Fibroblast of mammary gland (primary cell): ENCODE data around the gene NRDE2.

Source experiments
- DNase-seq: peaks from one replicate; pipeline ENCODE4 v3.0.0-alpha.2; 2010; ENCODE audit warnings: low read depth
- H3K4me3 ChIP-seq: 2 replicates; pipeline ENCODE4 v1.5.1; 2011; ENCODE audit warnings: low read depth, mild to moderate bottlenecking, low read length, moderate library complexity; ENCODE audit not compliant: control insufficient read depth
- CTCF ChIP-seq: conservative IDR thresholded peaks from 2 replicates; pipeline ENCODE4 v1.5.1; 2011; ENCODE audit warnings: low read depth, low read length, inconsistent platforms; ENCODE audit not compliant: control insufficient read depth, insufficient read depth

NRDE2 gene

DNA sequence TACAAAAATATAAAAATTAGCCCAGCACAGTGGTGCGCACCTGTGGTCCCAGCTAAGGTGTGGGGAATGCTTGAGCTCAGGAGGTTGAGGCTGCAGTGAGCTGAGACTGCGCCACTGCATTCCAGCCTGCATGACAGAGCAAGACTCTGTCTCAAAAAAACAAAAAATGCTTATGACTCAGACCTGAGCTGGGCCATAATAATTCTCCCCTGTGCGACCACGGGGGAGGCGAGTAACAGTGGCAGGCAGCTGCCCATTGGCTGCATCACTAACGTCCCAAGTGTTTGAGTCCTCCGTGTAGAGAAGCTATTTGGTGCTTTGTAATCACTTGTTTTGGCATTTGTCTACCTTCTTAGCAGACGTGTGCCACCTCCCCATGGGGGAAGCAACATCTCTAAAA, 50.5 kb downstream of the NRDE2 start:
- H3K4me3 ChIP-seq, result no peak overlapping the region
- TF ChIP-seq CTCF, result no peak

GRCh38 chr14:90280096-90280495, 51.6 kb downstream of the NRDE2 start:
- H3K4me3 ChIP-seq, result no peak overlapping the region
- no peak for DNase-seq
- TF ChIP-seq CTCF, result no peak

More for the DNA sequence above, 50.5 kb downstream of the NRDE2 start:
- DNase-seq, result peak; percentile 78

DNA sequence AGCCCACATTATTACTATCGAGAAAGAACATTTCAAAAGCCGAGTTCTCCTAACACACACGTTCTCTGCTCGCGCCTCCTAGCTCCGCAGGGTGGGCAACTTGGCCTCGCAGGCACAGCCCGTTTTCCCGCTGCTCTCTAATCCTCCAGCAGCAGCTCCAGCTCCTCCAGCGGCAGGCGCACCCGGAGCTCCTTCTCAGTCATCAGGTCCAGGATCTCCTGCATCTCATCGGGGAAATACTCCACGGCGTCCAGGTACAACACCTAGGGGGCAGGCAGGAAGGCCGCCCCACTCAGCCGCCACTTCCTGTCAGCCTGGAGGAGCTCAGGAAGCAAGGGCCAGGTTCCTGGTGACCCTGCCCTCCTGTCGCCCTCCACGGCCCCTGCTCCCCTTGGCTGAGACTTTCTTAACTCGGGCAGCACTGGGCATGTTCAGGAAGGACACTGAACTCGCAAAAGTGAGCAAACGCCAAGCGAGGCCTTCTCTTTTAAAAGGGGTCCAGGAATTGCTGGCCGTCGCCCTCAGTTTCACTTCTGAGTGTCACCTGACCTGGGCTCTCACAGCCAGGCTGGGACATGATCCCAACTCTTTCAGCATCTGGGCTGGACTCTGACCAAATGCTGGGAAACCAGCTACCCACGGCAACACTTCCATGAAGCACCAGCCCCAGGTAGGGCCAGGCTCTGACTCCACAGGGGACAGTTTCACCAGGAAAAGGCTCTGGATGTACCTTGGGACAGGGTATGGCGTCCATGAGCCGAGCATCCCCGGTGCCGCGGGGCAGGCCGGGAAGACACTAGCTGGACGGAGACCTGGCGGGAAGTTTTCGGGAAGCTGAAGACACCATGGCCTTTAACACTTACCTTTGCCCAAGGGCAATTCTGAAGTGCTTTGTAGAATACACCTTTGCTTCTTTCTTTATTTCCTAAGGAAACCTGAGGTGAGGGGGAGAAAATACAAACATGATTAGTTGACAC, 53.3 kb downstream of the NRDE2 start:
- H3K4me3 ChIP-seq, result no peak overlapping the region
- no peak for TF ChIP-seq CTCF
- no peak for DNase-seq

GRCh38 chr14:90277581-90278198, 54.1 kb downstream of the NRDE2 start:
- DNase-seq, result no peak
- H3K4me3 ChIP-seq, result no peak overlapping the region
- no peak for TF ChIP-seq CTCF

- TF ChIP-seq CTCF, result no peak
- H3K4me3 ChIP-seq, result no peak overlapping the region
- DNase-seq, result peak; percentile 45
Observed at GRCh38 chr14:90276646-90277367, 54.9 kb downstream of the NRDE2 start.

DNA sequence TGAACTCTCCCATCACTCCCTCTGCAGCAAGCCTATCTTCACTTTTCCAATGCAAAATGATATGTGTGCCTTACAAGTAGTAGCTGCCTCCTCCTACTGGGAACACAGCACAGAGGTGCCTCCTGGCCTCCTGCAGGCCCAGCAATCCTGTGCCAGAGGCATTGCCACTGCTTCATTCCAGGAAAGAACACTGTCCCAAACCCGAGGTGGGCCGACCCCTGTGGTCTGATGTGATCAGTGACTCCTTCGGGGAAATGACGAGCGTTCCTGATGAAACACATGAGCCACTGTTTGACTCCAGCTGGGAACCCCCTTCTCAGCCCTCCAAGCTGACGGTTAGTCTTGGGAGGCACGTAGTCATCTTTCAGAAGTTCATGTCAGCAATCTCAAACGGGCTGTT, 55.9 kb downstream of the NRDE2 start:
- no peak overlapping the region for H3K4me3 ChIP-seq
- peak; percentile 80 for DNase-seq
- no peak for TF ChIP-seq CTCF
